GM04503 (cell line): ENCODE results near the gene CLCA4.
A peak's percentile ranks its signal among the peaks of the same experiment; 100 is the strongest.
"Not testable (repeated sequence)": the region's sequence is repeated elsewhere in the genome, so short reads cannot be mapped to it uniquely, and the experiment has no call there.

Experiments used
- DNase-seq: peaks from one replicate; pipeline ENCODE4 v3.0.0-alpha.2; 2012; ENCODE audit warnings: low read depth

The CLCA4 gene

GRCh38 chr1:86546787-86547221, at the start of gene CLCA4:
Gene CLCA4, plus strand, starts transcription at chr1:86547078. Its CDS starts 42 bp downstream, at chr1:86547120.
- DNase-seq: no peak

GRCh38 chr1:86498281-86498680, 48.6 kb upstream of the CLCA4 start:
- no peak for DNase-seq

GRCh38 chr1:86499987-86500593, 46.8 kb upstream of the CLCA4 start:
- DNase-seq: no peak

GRCh38 chr1:86500714-86501113, 46.2 kb upstream of the CLCA4 start:
- no peak for DNase-seq

- DNase-seq: not testable (repeated sequence)
Observed at GRCh38 chr1:86502125-86502646, 44.7 kb upstream of the CLCA4 start.

GRCh38 chr1:86502721-86503405, 44.0 kb upstream of the CLCA4 start:
- no peak for DNase-seq

- DNase-seq: no peak
Observed at GRCh38 chr1:86503406-86504136, 43.3 kb upstream of the CLCA4 start.

- DNase-seq: no peak
Observed at GRCh38 chr1:86504137-86504479, 42.8 kb upstream of the CLCA4 start.

- no peak for DNase-seq
Observed at GRCh38 chr1:86504895-86505563, 41.8 kb upstream of the CLCA4 start.

- DNase-seq: no peak
Observed at GRCh38 chr1:86505564-86505902, 41.3 kb upstream of the CLCA4 start.

- no peak for DNase-seq
Observed at GRCh38 chr1:86507935-86508582, 38.8 kb upstream of the CLCA4 start.

GRCh38 chr1:86508583-86508969, 38.3 kb upstream of the CLCA4 start:
- peak; percentile 33 for DNase-seq

GRCh38 chr1:86515597-86515996, 31.3 kb upstream of the CLCA4 start:
- DNase-seq: no peak

GRCh38 chr1:86516335-86516734, 30.5 kb upstream of the CLCA4 start:
- DNase-seq: no peak

- no peak for DNase-seq
Observed at GRCh38 chr1:86517336-86517735, 29.5 kb upstream of the CLCA4 start.

GRCh38 chr1:86520789-86521521, 25.9 kb upstream of the CLCA4 start:
- DNase-seq: no peak

GRCh38 chr1:86521522-86521891, 25.4 kb upstream of the CLCA4 start:
- DNase-seq: no peak

GRCh38 chr1:86522240-86522639, 24.6 kb upstream of the CLCA4 start:
- DNase-seq: no peak

GRCh38 chr1:86523670-86524354, 23.1 kb upstream of the CLCA4 start:
- no peak for DNase-seq

- DNase-seq: no peak
Observed at GRCh38 chr1:86527306-86527705, 19.6 kb upstream of the CLCA4 start.
